H9 (cell line): ENCODE results near the gene RBKS. TPM values are rescaled to one million over a fixed set of nuclear protein-coding genes. Genes with fewer than 3 reads are reported as not detected.

Source experiments
- DNase-seq: peaks from one replicate; pipeline ENCODE4 v3.0.0-alpha.2; 2017
- H2AFZ ChIP-seq: one replicate; pipeline ENCODE4 v1.6.1; 2013; ENCODE audit warnings: mild to moderate bottlenecking, low read length, control low read depth, moderate library complexity
- H2AK5ac ChIP-seq: 2 replicates; pipeline ENCODE4 v1.6.1; 2013; ENCODE audit warnings: low read length, control low read depth, mixed read lengths; ENCODE audit not compliant: insufficient read length
- H2BK120ac ChIP-seq: one replicate; pipeline ENCODE4 v1.6.1; 2013; ENCODE audit warnings: low read depth, mild to moderate bottlenecking, low read length, control low read depth, inconsistent platforms; ENCODE audit not compliant: poor library complexity, severe bottlenecking
- H2BK12ac ChIP-seq: 2 replicates; pipeline ENCODE4 v1.6.1; 2013; ENCODE audit warnings: low read length, control low read depth, mixed read lengths, low read depth; ENCODE audit not compliant: insufficient read length
- H2BK15ac ChIP-seq: 2 replicates; pipeline ENCODE4 v1.6.1; 2013; ENCODE audit warnings: low read depth, low read length, control low read depth
- H2BK20ac ChIP-seq: one replicate; pipeline ENCODE4 v1.6.1; 2013; ENCODE audit warnings: low read depth, mild to moderate bottlenecking, low read length, control low read depth, inconsistent platforms; ENCODE audit not compliant: poor library complexity, severe bottlenecking
- H2BK5ac ChIP-seq: 2 replicates; pipeline ENCODE4 v1.6.1; 2013; ENCODE audit warnings: low read length, control low read depth, mixed read lengths; ENCODE audit not compliant: insufficient read length
- H3K14ac ChIP-seq: 2 replicates; pipeline ENCODE4 v1.6.1; 2013; ENCODE audit warnings: low read length, control low read depth; ENCODE audit not compliant: insufficient read depth
- H3K18ac ChIP-seq: 2 replicates; pipeline ENCODE4 v1.6.1; 2013; ENCODE audit warnings: low read depth, mild to moderate bottlenecking, mixed read lengths, low read length, control low read depth; ENCODE audit not compliant: insufficient read length
- H3K23ac ChIP-seq: 2 replicates; pipeline ENCODE4 v1.6.1; 2013; ENCODE audit warnings: low read length, control low read depth, mixed read lengths, low read depth; ENCODE audit not compliant: insufficient read length
- H3K23me2 ChIP-seq: 2 replicates; pipeline ENCODE4 v1.6.1; 2013; ENCODE audit warnings: low read depth, mild to moderate bottlenecking, mixed read lengths, low read length, control low read depth; ENCODE audit not compliant: insufficient read length, poor library complexity, severe bottlenecking
- H3K27ac ChIP-seq: 2 replicates; pipeline ENCODE4 v1.5.1; 2013; ENCODE audit warnings: low read length, control low read depth, mixed read lengths, low read depth; ENCODE audit not compliant: insufficient read length
- H3K27me3 ChIP-seq: 2 replicates; pipeline ENCODE4 v1.6.1; 2013; ENCODE audit warnings: low read length, control low read depth, inconsistent platforms; ENCODE audit not compliant: insufficient read depth
- H3K4ac ChIP-seq: 2 replicates; pipeline ENCODE4 v1.6.1; 2013; ENCODE audit warnings: low read depth, mild to moderate bottlenecking, control low read depth, inconsistent platforms, low read length, moderate library complexity
- H3K4me1 ChIP-seq: 2 replicates; pipeline ENCODE4 v1.6.1; 2013; ENCODE audit warnings: low read length, control low read depth, inconsistent platforms; ENCODE audit not compliant: insufficient read depth
- H3K4me2 ChIP-seq: 2 replicates; pipeline ENCODE4 v1.6.1; 2013; ENCODE audit warnings: low read length, control low read depth, mixed read lengths; ENCODE audit not compliant: insufficient read length, insufficient read depth
- H3K56ac ChIP-seq: 2 replicates; pipeline ENCODE4 v1.6.1; 2013; ENCODE audit warnings: low read depth, mild to moderate bottlenecking, mixed read lengths, low read length, control low read depth; ENCODE audit not compliant: insufficient read length
- H3K79me1 ChIP-seq: 2 replicates; pipeline ENCODE4 v1.6.1; 2013; ENCODE audit warnings: low read depth, mild to moderate bottlenecking, moderate library complexity, low read length, control low read depth, inconsistent platforms; ENCODE audit not compliant: insufficient read depth, poor library complexity, severe bottlenecking
- H3K79me2 ChIP-seq: 2 replicates; pipeline ENCODE4 v1.6.1; 2013; ENCODE audit warnings: low read length, control low read depth, inconsistent platforms; ENCODE audit not compliant: insufficient read depth
- H3K9ac ChIP-seq: 2 replicates; pipeline ENCODE4 v1.6.1; 2013; ENCODE audit warnings: low read length, control low read depth, mixed read lengths; ENCODE audit not compliant: insufficient read length; ENCODE audit errors: extremely low read depth
- H3K9me3 ChIP-seq: one replicate; pipeline ENCODE4 v1.6.1; 2013; ENCODE audit warnings: low read depth, low read length, inconsistent platforms; ENCODE audit not compliant: control insufficient read depth
- H3T11ph ChIP-seq: one replicate; pipeline ENCODE4 v1.6.1; 2013; ENCODE audit warnings: mild to moderate bottlenecking, low read length, control low read depth, inconsistent platforms
- H4K20me1 ChIP-seq: one replicate; pipeline ENCODE4 v1.6.1; 2013; ENCODE audit not compliant: control insufficient read depth, insufficient read length, insufficient read depth
- H4K5ac ChIP-seq: 2 replicates; pipeline ENCODE4 v1.6.1; 2013; ENCODE audit warnings: low read depth, mild to moderate bottlenecking, mixed read lengths, low read length, control low read depth; ENCODE audit not compliant: insufficient read length
- H4K8ac ChIP-seq: replicated peaks from 2 replicates; pipeline ENCODE4 v1.6.1; 2013; ENCODE audit warnings: low read length, control low read depth, mixed read lengths, low read depth; ENCODE audit not compliant: insufficient read length
- H4K91ac ChIP-seq: 2 replicates; pipeline ENCODE4 v1.6.1; 2013; ENCODE audit warnings: low read depth, mild to moderate bottlenecking, moderate library complexity, mixed read lengths, low read length, control low read depth; ENCODE audit not compliant: insufficient read length
- H3K27ac Mint-ChIP-seq, 3 experiments: 2 replicates in 2 of 3; 3 replicates in 1 of 3; pipeline ENCODE4 v1.8.0; 2020 to 2021; ENCODE audit warnings: mixed read lengths in 3 of 3, mild to moderate bottlenecking in 1 of 3, moderate library complexity in 1 of 3
- H3K27me3 Mint-ChIP-seq: 2 replicates; pipeline ENCODE4 v1.8.0; 2021; ENCODE audit warnings: low read depth, mild to moderate bottlenecking, moderate library complexity, mixed read lengths
- H3K36me3 Mint-ChIP-seq, 3 experiments: 2 replicates in 2 of 3; 3 replicates in 1 of 3; pipeline ENCODE4 v1.8.0; 2020 to 2021; ENCODE audit warnings: low read depth in 3 of 3, mixed read lengths in 3 of 3; ENCODE audit not compliant: insufficient read depth in 1 of 3
- H3K4me1 Mint-ChIP-seq, 2 experiments: 2 replicates each; pipeline ENCODE4 v1.8.0; 2020; ENCODE audit warnings: mixed read lengths in 2 of 2
- H3K4me3 Mint-ChIP-seq, 2 experiments: 2 replicates in 1 of 2; 3 replicates in 1 of 2; pipeline ENCODE4 v1.8.0; 2020 to 2021; ENCODE audit warnings: mild to moderate bottlenecking in 2 of 2, mixed read lengths in 2 of 2, moderate library complexity in 1 of 2
- H3K9me3 Mint-ChIP-seq, 2 experiments: 2 replicates in 1 of 2; 3 replicates in 1 of 2; pipeline ENCODE4 v1.8.0; 2020; ENCODE audit warnings: mild to moderate bottlenecking in 2 of 2, mixed read lengths in 2 of 2, moderate library complexity in 1 of 2
- WGBS: extraction: QIAGEN DNeasy Blood & Tissue Kit; methylation state at CpG from one replicate; pipeline ENCODE4 v1.1.7; 2013; ENCODE audit warnings: missing lambda C conversion rate, low lambda C conversion rate, mixed read lengths; ENCODE audit not compliant: insufficient read length; ENCODE audit errors: extremely low coverage; 5-methylcytosine and 5-hydroxymethylcytosine counted together
- total RNA-seq: library from RNA; stranded (reverse); gene quantifications from 2 replicates; pipeline ENCODE4 v1.2.1, GENCODE V29; 2021
- TF ChIP-seq, protein P1 (sequence below): fragments of 200-600 bp; sonication (generic); conservative IDR thresholded peaks from 3 replicates; pipeline ENCODE4 v1.8.0; 2021; ENCODE audit warnings: antibody characterized with exemption, mild to moderate bottlenecking

Gene RBKS
- total RNA-seq, 1 experiment from 2014 or later = 2.3 TPM

DNA sequence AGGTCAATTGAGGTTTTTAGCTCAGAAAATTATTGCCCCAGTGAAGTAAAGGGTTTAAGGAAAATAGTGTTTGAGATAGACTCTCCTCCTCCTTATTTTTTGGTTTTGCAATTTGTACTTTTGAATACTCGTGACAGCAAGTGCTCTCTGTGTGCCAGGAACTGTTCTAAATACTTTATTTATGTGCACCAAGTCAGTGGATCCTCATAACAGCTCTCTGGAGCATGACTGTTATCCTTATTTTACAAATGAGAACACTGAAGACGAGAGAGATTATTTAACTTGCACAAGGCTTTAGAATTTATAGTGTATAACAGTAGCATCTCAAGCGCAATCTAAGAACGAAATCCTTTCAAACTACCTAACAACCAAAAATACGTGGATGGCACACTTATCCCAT, 25.0 kb upstream of the RBKS start:
- no peak overlapping the region for H3K23ac ChIP-seq
- no peaks in the 10 kb centered on the region for H3K4me1 ChIP-seq
- H3K27me3 ChIP-seq = no peaks in the 10 kb centered on the region
- DNase-seq = no peak
- no peak overlapping the region for H4K5ac ChIP-seq
- no peak overlapping the region for H2BK12ac ChIP-seq
- H3K27ac ChIP-seq = no peak overlapping the region
- H2BK120ac ChIP-seq = no peak overlapping the region
- no peaks in the 10 kb centered on the region for H3K9me3 ChIP-seq
- no peak overlapping the region for H3K27ac Mint-ChIP-seq
- H3K56ac ChIP-seq = no peak overlapping the region
- WGBS = no CpG with 5 or more reads among the region's 5 CpGs
- no peak overlapping the region for H3K14ac ChIP-seq
- H2BK20ac ChIP-seq = no peak overlapping the region
- H3K9ac ChIP-seq = no peak overlapping the region
- no peaks in the 10 kb centered on the region for H3K4me1 Mint-ChIP-seq
- TF ChIP-seq, protein P1, sequence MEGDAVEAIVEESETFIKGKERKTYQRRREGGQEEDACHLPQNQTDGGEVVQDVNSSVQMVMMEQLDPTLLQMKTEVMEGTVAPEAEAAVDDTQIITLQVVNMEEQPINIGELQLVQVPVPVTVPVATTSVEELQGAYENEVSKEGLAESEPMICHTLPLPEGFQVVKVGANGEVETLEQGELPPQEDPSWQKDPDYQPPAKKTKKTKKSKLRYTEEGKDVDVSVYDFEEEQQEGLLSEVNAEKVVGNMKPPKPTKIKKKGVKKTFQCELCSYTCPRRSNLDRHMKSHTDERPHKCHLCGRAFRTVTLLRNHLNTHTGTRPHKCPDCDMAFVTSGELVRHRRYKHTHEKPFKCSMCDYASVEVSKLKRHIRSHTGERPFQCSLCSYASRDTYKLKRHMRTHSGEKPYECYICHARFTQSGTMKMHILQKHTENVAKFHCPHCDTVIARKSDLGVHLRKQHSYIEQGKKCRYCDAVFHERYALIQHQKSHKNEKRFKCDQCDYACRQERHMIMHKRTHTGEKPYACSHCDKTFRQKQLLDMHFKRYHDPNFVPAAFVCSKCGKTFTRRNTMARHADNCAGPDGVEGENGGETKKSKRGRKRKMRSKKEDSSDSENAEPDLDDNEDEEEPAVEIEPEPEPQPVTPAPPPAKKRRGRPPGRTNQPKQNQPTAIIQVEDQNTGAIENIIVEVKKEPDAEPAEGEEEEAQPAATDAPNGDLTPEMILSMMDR = no peak
- H3K9me3 Mint-ChIP-seq = no peaks in the 10 kb centered on the region
- no peak overlapping the region for H3K4ac ChIP-seq
- no peak overlapping the region for H2BK15ac ChIP-seq
- H4K20me1 ChIP-seq = no peaks in the 10 kb centered on the region
- no peaks in the 10 kb centered on the region for H3K36me3 Mint-ChIP-seq
- H3K79me2 ChIP-seq = no peaks in the 10 kb centered on the region
- no peaks in the 10 kb centered on the region for H3K79me1 ChIP-seq
- no peak overlapping the region for H4K8ac ChIP-seq
- no peak overlapping the region for H2AK5ac ChIP-seq
- no peaks in the 10 kb centered on the region for H3K27me3 Mint-ChIP-seq
- H3K23me2 ChIP-seq = no peaks in the 10 kb centered on the region
- no peak overlapping the region for H3K4me3 Mint-ChIP-seq
- H4K91ac ChIP-seq = no peak overlapping the region
- H3K18ac ChIP-seq = no peak overlapping the region
- H2BK5ac ChIP-seq = no peak overlapping the region
- H3K4me2 ChIP-seq = no peak overlapping the region
- H3T11ph ChIP-seq = no peak overlapping the region
- H2AFZ ChIP-seq = no peak overlapping the region
